Measurements from ENCODE around the gene UST. TPM values are rescaled to one million over a fixed set of nuclear protein-coding genes. Genes with fewer than 3 reads are reported as not detected.

Gene UST
- total and polyA plus RNA-seq, 2 of the 8 experiments (the other 6 are each of a cell fraction or from before 2014, with no cell fraction given), result 13.5 to 34.5 TPM

- TF ChIP-seq CHD7 (IDR thresholded peaks at IDR 0.05; ENCODE audit: insufficient replicate concordance, low read length) (no peak), RAD21 (IDR thresholded peaks at IDR 0.05 in 1 of 2, conservative IDR thresholded peaks at IDR 0.05 in 1 of 2; ENCODE audit: low read depth in 2 of 2, low read length in 2 of 2) (no peak), RBBP5 (IDR thresholded peaks at IDR 0.05; ENCODE audit: borderline replicate concordance, low read depth, low read length) (no peak)
Measured at GRCh38 chr6:149074832-149075258, 328.0 kb downstream of the UST start (continued).

All from H1 (cell line).